Muscle of arm (tissue), 14 donors: Measurements from ENCODE around the gene SPG7. TPM values are rescaled to one million over a fixed set of nuclear protein-coding genes. Genes with fewer than 3 reads are reported as not detected.
"Not testable (repeated sequence)": the region's sequence is repeated elsewhere in the genome, so short reads cannot be mapped to it uniquely, and the experiment has no call there.

Source experiments
- DNase-seq: peaks from one replicate; pipeline ENCODE4 v3.0.0-alpha.2; 2013
- long read RNA-seq, 11 donors: transcript quantifications; one replicate each; lab custom pipeline, GENCODE V29; 2026
- polyA plus RNA-seq, 12 donors: library from polyadenylated mRNA; unstranded; fragments of 120-200 nt; gene quantifications; one replicate each; pipeline ENCODE4 v1.2.1, GENCODE V29; 2013; ENCODE audit not compliant: insufficient read length in 12 of 12

The SPG7 gene
- 100 to 1,000 TPM in 1 of 12 donors, 10 to 100 TPM in 10, not detected in 1; 48.3 to 103 (median 64.5) TPM for polyA plus RNA-seq
- long read RNA-seq, donor 1, full-length matches to known transcripts: 24 of 35 reads
- long read RNA-seq, donor 1, partial matches to known transcripts: 11 of 35 reads
- long read RNA-seq, donor 1, other reads (novel, unspliced or antisense): 0 of 35 reads
- long read RNA-seq, donor 2, full-length matches to known transcripts: 18 of 18 reads
- long read RNA-seq, donor 2, partial matches to known transcripts: 0 of 18 reads
- long read RNA-seq, donor 2, other reads (novel, unspliced or antisense): 0 of 18 reads
- long read RNA-seq, donor 3, full-length matches to known transcripts: 18 of 18 reads
- long read RNA-seq, donor 3, partial matches to known transcripts: 0 of 18 reads
- long read RNA-seq, donor 3, other reads (novel, unspliced or antisense): 0 of 18 reads
- long read RNA-seq, donor 4, full-length matches to known transcripts: 12 of 12 reads
- long read RNA-seq, donor 4, partial matches to known transcripts: 0 of 12 reads
- long read RNA-seq, donor 4, other reads (novel, unspliced or antisense): 0 of 12 reads
- long read RNA-seq, donor 5, full-length matches to known transcripts: 23 of 34 reads
- long read RNA-seq, donor 5, partial matches to known transcripts: 11 of 34 reads
- long read RNA-seq, donor 5, other reads (novel, unspliced or antisense): 0 of 34 reads
- long read RNA-seq, donor 6, full-length matches to known transcripts: 8 of 8 reads
- long read RNA-seq, donor 6, partial matches to known transcripts: 0 of 8 reads
- long read RNA-seq, donor 6, other reads (novel, unspliced or antisense): 0 of 8 reads
- long read RNA-seq, donor 7, full-length matches to known transcripts: 14 of 14 reads
- long read RNA-seq, donor 7, partial matches to known transcripts: 0 of 14 reads
- long read RNA-seq, donor 7, other reads (novel, unspliced or antisense): 0 of 14 reads
- long read RNA-seq, donor 8, full-length matches to known transcripts: 28 of 35 reads
- long read RNA-seq, donor 8, partial matches to known transcripts: 7 of 35 reads
- long read RNA-seq, donor 8, other reads (novel, unspliced or antisense): 0 of 35 reads
- long read RNA-seq, donor 9, full-length matches to known transcripts: 10 of 10 reads
- long read RNA-seq, donor 9, partial matches to known transcripts: 0 of 10 reads
- long read RNA-seq, donor 9, other reads (novel, unspliced or antisense): 0 of 10 reads
- long read RNA-seq, donor 10, full-length matches to known transcripts: 19 of 19 reads
- long read RNA-seq, donor 10, partial matches to known transcripts: 0 of 19 reads
- long read RNA-seq, donor 10, other reads (novel, unspliced or antisense): 0 of 19 reads
- long read RNA-seq, donor 11, full-length matches to known transcripts: 12 of 12 reads
- long read RNA-seq, donor 11, partial matches to known transcripts: 0 of 12 reads
- long read RNA-seq, donor 11, other reads (novel, unspliced or antisense): 0 of 12 reads

- peak; percentile 90 for DNase-seq
Measured at GRCh38 chr16:89507834-89508590, at the start of gene SPG7. SPG7 (plus strand) TSS chr16:89508403; CDS start chr16:89508418, 15 bp downstream.

GRCh38 chr16:89458551-89458950, 49.7 kb upstream of the SPG7 start:
- peak; percentile 66 for DNase-seq

- peak; percentile 75 for DNase-seq
Measured at GRCh38 chr16:89458967-89459366, 49.2 kb upstream of the SPG7 start.

GRCh38 chr16:89460556-89460955, 47.6 kb upstream of the SPG7 start:
- no peak for DNase-seq

GRCh38 chr16:89461890-89462289, 46.3 kb upstream of the SPG7 start:
- not testable (repeated sequence) for DNase-seq

GRCh38 chr16:89462639-89463038, 45.6 kb upstream of the SPG7 start:
- DNase-seq: not testable (repeated sequence)

- not testable (repeated sequence) for DNase-seq
Measured at GRCh38 chr16:89463312-89463711, 44.9 kb upstream of the SPG7 start.

GRCh38 chr16:89466920-89467319, 41.3 kb upstream of the SPG7 start:
- no peak for DNase-seq

GRCh38 chr16:89467382-89467781, 40.8 kb upstream of the SPG7 start:
- no peak for DNase-seq

- no peak for DNase-seq
Measured at GRCh38 chr16:89472711-89473075, 35.5 kb upstream of the SPG7 start.

- DNase-seq: no peak
Measured at GRCh38 chr16:89473136-89473712, 35.0 kb upstream of the SPG7 start.

- no peak for DNase-seq
Measured at GRCh38 chr16:89473791-89474414, 34.3 kb upstream of the SPG7 start.

GRCh38 chr16:89475144-89475543, 33.1 kb upstream of the SPG7 start:
- DNase-seq: no peak

GRCh38 chr16:89476379-89476778, 31.8 kb upstream of the SPG7 start:
- no peak for DNase-seq

GRCh38 chr16:89476811-89477261, 31.4 kb upstream of the SPG7 start:
- no peak for DNase-seq

- DNase-seq: no peak
Measured at GRCh38 chr16:89478576-89479221, 29.5 kb upstream of the SPG7 start.

- DNase-seq: no peak
Measured at GRCh38 chr16:89481356-89481955, 26.7 kb upstream of the SPG7 start.

GRCh38 chr16:89482150-89482816, 25.9 kb upstream of the SPG7 start:
- no peak for DNase-seq
